ENCODE results near the gene GNRH2.
"Not testable (repeated sequence)": the region's sequence is repeated elsewhere in the genome, so short reads cannot be mapped to it uniquely, and the experiment has no call there.

GNRH2 gene, protein sequence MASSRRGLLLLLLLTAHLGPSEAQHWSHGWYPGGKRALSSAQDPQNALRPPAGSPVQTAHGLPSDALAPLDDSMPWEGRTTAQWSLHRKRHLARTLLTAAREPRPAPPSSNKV

GRCh38 chr20:3043322-3043721 is at the start of gene GNRH2:
Gene GNRH2 (plus strand): TSS chr20:3043622. CDS start chr20:3044415, 793 bp downstream.
- no peak for DNase-seq (ENCODE audit: low spot score)

- no peak for DNase-seq (ENCODE audit: low spot score)
Observed at GRCh38 chr20:2995796-2996195, 47.6 kb upstream of the GNRH2 start.

DNA sequence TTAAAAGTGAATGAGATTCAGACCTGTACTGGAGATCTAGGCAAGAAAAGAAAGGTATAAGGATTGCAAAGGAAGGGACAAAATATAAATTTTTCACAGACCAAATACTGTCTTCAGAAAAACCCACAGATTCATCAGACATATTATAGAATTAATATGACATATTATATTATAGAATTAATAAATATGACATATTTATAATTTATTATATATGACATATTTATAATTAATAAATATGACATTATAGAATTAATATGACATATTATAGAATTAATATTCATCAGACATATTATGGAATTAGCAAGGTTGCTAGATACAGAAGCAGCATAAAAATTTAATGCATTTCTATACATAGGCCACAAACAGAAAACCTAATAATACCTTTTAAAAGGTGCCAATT is 44.7 kb upstream of the GNRH2 start:
- DNase-seq (ENCODE audit: low spot score): no peak

DNA sequence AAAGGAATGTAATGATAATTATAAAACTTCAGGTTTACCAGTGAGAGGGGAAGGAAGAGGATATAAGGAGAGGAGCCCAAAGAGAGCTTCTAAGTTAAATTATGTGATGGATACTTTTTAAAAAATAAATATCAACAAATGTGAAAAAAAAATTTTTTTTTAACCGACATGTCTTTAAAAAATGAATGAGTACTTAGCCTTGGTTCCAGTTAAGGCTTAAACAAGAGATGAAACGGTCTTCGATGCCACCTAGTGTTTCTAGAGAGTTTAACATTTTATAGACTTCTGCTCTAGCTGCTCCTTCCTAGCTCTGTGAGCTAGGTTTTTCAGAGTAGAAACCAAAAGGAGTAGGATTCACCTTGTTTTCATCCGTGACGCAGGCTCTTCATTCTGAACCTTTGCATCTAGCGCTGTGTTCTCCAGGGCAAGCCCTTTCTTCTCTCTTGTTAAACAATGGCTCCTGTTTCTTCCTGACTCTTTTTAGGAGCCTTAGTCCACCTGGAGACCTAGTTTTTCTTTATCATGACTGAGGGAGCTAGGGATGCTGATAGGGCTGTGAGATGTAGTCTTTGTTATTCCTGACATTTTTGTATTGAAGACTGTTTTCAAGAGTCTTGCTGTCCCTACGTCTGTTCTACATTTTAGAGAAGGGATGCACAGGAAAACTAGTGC is 42.4 kb upstream of the GNRH2 start:
- DNase-seq (ENCODE audit: low spot score): peak; percentile 83

DNA sequence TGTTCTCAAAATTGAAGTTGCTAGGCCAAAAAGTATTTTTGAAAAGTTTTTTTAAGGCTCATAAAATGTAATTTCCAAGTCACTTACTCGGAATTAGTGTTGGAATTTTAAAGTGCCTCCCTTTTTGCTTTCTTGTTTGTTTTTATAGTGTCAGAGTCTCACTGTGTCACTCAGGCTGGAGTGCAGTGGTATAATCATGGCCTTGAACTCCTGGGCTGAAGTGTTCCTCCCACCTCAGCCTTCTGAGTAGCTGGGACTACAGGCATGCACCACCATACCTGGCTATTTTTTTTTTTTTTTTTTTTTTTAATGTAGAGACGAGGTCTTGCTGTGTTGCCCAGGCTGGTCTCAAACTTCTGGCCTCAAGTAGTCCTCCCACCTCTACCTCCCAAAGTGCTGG is 40.0 kb upstream of the GNRH2 start:
- no peak for DNase-seq (ENCODE audit: low spot score)

- DNase-seq (ENCODE audit: low spot score): no peak
Observed at GRCh38 chr20:3010985-3011723, 32.3 kb upstream of the GNRH2 start.

- DNase-seq (ENCODE audit: low spot score): no peak
Observed at GRCh38 chr20:3011752-3012151, 31.7 kb upstream of the GNRH2 start.

- no peak for DNase-seq (ENCODE audit: low spot score)
Observed at GRCh38 chr20:3013771-3014170, 29.7 kb upstream of the GNRH2 start.

GRCh38 chr20:3014179-3014578 is 29.2 kb upstream of the GNRH2 start:
- no peak for DNase-seq (ENCODE audit: low spot score)

DNA sequence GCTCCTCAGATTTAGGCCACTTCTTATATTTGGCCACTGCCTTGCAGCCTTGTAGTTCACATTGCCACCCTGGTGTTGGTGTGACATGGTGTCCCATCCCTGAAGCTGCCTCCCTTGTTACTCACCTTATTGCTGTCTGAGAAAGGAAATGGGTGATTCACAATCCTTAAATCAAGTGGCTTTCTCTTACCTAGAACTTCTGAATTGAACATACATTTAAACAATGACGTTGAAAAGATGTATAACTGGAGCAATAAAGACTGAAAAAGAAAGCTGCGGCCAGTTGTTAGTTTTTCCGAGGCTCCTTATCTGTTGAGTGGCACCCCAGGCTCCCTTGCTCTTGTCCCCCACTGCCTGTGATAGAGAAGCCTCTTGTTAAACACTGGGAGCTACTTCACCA is 28.8 kb upstream of the GNRH2 start:
- no peak for DNase-seq (ENCODE audit: low spot score)

DNA sequence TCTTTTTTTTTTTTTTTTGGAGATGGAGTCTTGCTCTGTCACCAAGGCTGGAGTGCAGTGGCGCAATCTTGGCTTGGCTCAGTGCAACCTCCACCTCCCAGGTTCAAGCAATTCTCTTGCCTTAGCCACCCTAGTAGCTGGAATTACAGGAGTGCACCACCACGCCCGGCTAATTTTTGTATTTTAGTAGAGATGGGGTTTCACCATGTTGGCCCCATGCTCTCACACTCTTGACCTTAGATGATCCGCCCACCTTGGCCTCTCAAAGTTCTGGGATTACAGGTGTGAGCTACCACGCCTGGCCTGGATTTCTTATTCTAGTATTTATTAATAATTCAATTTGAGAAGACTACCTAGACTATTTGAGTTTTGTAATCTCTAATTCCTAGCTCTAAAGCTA is 28.1 kb upstream of the GNRH2 start:
- not testable (repeated sequence) for DNase-seq (ENCODE audit: low spot score)

GRCh38 chr20:3021327-3021726 is 22.1 kb upstream of the GNRH2 start:
- no peak for DNase-seq (ENCODE audit: low spot score)

- DNase-seq (ENCODE audit: low spot score): no peak
Observed at GRCh38 chr20:3021777-3022176, 21.6 kb upstream of the GNRH2 start.

DNA sequence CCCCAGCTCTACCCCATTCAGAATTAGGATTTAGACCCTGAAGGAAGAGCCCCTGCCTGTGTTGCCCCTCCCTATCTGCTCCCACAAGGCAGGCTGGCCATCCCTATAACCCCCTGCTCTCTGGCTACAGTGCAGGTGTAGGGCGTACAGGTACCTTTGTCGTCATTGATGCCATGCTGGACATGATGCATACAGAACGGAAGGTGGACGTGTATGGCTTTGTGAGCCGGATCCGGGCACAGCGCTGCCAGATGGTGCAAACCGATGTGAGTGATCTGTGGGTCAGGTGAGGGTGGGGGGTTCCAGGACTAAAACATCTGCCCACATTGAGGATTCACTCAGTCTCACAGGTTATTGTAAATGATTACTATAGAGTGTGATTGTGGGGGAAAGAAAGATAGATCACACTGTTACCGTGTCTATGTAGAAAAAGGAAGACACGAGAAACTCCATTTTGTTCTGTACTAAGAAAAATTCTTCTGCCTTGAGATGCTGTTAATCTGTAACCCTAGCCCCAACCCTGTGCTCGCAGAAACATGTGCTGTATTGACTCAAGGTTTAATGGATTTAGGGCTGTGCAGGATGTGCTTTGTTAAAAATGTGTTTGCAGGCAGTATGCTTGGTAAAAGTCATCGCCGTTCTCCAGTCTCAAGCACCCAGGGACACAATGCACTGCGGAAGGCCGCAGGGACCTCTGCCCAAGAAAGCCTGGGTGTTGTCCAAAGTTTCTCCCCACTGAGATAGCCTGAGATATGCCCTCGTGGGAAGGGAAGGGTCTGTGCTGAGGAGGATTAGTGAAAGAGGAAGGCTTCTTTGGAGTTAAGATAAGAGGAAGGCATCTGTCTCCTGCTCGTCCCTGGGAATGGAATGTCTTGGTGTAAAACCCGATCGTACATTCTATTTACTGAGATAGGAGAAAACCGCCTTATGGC is 20.6 kb upstream of the GNRH2 start:
- not testable (repeated sequence) for DNase-seq (ENCODE audit: low spot score)

GRCh38 chr20:3027987-3028386 is 15.4 kb upstream of the GNRH2 start:
- DNase-seq (ENCODE audit: low spot score): no peak

- no peak for DNase-seq (ENCODE audit: low spot score)
Observed at GRCh38 chr20:3031524-3032147, 11.8 kb upstream of the GNRH2 start.

- DNase-seq (ENCODE audit: low spot score): no peak
Observed at GRCh38 chr20:3032624-3033023, 10.8 kb upstream of the GNRH2 start.

DNA sequence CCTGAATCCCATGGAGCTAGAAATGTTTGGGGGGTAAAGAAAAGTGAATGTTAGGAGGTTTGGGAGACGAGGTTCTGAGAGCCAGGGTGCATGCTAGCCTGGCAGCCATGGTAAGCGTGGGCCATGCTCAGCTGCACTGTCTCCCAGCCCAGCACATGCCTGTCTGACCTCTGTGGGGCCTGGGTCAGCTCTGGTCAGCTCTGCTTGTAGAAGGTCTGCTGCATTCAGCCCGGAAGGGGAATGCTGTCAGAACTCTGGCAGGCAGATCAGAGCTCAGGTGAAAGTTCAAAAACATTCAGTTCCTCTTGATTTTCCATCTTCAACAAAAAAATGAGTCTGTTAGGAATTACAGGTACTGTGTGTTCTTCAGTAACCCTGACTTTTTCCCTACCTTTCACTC is 5.8 kb upstream of the GNRH2 start:
- DNase-seq (ENCODE audit: low spot score): no peak

DNA sequence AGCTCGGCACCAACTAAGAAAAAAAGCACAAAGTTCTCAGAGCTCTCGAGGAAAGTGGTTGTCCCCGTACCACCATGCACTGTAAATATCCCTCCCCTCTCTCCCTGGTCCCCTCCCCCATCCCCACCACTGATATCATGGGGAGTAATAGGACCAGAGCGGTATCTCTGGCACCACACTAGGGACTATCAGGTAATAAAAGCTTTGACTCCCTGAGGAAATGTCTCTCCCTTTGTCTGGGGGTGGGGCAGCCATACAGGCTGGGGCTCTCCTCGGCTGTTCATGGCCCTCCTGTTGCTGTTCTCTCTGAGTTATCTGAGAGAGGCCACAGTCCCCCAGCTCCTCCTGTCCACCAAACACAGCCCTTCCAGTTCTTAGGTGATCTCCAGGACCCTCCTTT is 5.0 kb upstream of the GNRH2 start:
- DNase-seq (ENCODE audit: low spot score): no peak

DNA sequence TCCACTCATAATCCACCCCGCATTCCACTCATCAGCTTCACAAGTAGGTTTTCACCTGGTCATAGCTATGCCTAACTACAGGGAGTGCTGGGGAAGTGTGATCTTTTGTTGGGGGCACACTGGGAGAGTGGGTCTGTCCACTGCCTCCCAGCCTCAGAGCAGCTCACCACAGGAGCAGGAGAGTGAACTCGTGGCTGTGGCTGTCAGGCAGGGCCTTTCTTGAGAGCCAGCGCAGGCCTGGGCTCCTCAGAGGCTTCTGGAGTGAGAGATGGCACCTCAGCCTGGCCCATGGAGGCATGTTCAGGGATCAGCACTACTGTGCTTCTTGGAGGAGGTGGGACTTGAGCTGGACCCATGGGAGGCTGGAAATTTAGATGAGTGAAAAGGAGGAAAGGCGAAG is 4.0 kb upstream of the GNRH2 start:
- no peak for DNase-seq (ENCODE audit: low spot score)

GRCh38 chr20:3040086-3040485 is 3.3 kb upstream of the GNRH2 start:
- DNase-seq (ENCODE audit: low spot score): no peak

DNA sequence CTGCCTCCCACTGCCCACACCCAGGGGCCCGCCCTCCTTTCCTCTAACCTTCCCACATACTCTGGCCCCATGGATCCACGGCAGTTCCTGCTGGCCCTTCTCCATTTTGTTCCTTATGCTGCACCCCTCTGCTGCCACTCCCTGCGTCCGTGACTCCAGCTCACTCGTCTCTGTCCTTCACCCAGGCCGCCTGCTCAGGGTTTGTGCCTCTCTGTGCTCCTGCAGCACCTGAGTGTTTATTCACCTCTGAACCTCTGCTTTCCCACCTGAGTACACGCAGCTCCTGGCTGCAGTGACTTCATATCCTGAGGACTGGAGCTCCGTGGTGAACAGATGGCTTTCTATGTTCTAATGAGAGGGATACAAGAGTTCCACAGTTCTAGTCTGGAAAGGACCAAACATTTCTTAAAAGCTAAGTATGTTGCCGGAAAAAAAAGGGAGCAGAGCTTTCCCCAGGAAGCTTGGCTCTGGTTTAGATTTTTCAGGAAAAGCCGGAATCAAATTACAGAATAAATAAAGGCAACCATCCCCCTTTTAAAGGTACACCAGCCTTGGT is 1.5 kb upstream of the GNRH2 start:
- DNase-seq (ENCODE audit: low spot score): no peak

All from NAMALWA (cell line).